M059J (cell line): ENCODE data around the gene NELFB. TPM values are rescaled to one million over a fixed set of nuclear protein-coding genes. Genes with fewer than 3 reads are reported as not detected.

Experiments used
- DNase-seq: peaks from one replicate; pipeline ENCODE4 v3.0.0-alpha.2; 2012; ENCODE audit warnings: low read depth
- total RNA-seq: library from RNA; depleted of rRNA; stranded (reverse); fragments of >200 nt; shearing (Covaris generic); gene quantifications from 2 replicates; pipeline ENCODE4 v1.2.3, GENCODE V29; 2014

Gene NELFB
- total RNA-seq, 1 experiment from 2014 or later = 73.9 TPM

DNA sequence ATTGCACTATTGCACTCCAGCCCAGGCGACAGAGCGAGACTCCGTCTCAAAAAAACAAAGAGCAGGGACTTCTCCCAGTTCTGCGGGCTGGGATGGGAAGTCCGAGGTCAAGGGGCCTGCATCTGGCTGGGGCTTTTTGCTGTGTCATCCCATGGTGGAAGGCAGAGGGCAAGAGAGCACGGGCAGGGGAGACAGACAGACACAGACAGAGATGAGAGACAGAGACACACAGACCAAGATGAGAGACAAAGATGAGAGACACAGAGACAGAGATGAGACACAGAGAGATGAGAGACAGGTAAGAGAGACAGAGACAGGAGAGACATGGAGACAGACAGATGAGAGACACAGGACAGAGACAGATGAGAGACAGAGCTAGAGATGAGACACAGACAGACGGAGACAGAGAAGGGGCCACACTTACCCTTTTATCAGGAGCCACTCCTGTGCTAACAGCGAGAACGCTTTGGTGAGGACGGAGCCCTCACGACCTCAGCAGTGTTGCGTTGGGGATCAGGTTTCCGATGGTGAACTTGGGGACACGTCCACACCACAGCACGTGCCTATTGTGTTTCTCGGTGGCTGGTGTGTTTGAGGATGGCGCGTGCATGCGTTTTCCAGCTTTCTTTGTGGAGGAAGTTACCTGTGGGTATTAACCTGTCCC, 13.5 kb downstream of the NELFB start:
- DNase-seq = no peak

- no peak for DNase-seq
These were observed 14.2 kb downstream of the NELFB start for GRCh38 chr9:137269231-137269772.

DNA sequence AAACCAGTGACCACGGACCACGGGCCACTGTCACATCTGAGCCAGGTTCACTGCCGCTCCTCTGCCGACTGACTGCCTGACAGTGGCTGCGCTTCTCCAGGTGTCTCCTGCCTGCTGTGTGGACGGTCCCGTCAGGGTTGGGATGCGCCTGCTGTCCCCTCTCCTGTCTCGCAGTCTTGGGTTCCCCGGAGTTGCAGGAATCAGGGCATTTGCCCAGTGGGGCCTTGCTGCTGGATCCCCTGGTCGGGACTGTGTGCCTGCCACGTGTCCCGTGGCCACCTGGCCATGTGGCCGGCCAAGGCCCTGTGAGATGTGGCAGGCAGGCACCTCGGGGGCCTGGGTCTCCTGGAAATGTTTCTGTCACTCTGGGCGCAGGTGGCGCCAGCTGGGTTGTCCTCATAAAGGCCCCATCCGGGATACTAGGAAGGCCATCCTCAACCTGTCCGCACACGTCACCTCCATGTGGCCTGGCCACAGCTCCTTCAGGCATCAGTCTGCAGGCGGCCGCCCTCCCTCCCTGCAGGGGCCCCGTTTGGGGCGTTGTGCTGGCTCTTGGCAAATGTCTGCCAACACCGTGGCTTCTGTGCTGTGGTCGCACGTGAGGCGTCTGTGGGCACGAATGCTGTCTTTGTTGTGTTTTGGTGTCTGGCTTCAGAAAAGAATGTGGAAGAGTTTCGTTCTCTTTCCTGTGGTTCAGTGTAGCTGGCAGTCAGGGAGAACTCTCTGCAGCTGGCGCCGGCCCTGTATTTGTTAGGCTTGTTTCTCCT, 16.0 kb downstream of the NELFB start:
- DNase-seq = no peak

DNA sequence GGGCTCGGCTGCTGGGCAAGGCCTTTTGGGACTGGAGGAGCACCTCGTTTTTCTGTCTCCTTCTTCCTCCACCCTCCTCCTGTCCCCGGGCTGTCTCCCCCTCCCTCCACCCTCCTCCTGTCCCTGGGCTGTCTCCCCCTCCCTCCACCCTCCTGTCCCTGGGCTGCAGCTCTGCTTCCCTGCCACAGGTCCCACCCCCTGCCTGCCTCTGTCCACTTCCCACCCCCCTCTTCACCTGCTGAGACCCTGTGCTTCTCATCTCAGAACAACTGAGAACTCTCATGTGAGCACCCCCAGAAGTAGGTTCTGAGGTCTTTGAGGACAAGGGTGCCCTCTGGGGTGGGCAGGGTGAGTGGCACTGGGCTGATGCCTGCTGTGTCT, 16.6 kb downstream of the NELFB start:
- no peak for DNase-seq

DNA sequence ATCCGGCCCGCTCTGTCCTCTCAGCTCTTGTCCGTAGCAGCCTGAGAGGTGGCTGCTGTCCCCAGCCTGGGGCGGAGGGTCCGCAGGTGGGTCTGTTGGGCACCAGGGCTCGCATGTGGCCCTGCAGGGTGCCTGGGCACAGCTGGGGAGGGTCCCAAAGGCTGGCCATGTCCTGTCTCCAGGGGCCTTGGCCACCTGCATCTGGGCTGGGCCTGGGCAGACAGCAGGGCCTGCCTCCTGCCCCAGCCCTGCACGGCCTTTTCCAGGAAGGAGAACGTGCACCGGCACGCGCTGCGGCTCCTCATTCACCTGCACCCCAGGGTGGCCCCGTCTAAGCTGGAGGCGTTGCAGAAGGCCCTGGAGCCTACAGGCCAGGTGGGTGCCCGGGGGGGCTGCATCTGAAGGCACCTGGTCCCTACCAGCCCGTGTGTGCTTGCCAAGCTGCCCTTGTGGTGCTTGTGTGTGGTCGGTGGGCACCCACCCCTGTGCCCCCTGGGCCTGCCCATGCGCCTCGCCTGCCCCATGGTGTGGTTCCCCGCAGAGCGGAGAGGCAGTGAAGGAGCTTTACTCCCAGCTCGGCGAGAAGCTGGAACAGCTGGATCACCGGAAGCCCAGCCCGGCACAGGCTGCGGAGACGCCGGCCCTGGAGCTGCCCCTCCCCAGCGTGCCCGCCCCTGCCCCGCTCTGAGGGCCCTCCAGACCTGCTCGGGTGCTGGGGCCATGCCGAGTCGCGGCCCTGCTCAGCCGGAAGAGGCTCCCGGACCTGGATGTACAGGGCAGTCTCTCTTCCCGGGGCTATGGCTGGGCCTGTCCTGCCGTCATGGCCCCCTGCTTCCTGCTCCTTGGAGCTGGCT, 17.3 kb downstream of the NELFB start:
- DNase-seq = no peak

DNA sequence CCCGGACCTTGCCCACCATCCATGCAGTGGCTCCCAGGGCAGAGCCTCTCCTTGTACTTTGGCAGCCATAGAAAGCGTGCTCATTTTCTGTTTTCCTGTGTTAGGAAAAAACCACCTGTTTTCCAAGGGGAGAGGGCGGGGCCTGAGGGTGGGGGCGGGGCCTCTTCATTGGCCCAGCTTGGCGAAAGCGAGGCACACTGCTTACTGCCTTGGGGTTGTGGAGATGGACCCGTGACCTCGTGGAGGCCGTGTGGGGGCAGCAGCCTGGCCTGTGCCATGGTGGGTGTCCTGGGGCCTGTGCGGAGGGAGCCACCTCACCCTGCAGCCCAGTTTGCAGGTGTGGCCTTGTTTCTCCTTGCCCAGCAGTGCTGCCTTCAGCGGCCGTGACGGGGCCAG, 18.0 kb downstream of the NELFB start:
- no peak for DNase-seq

GRCh38 chr9:137273611-137274320, 18.6 kb downstream of the NELFB start:
- no peak for DNase-seq

DNA sequence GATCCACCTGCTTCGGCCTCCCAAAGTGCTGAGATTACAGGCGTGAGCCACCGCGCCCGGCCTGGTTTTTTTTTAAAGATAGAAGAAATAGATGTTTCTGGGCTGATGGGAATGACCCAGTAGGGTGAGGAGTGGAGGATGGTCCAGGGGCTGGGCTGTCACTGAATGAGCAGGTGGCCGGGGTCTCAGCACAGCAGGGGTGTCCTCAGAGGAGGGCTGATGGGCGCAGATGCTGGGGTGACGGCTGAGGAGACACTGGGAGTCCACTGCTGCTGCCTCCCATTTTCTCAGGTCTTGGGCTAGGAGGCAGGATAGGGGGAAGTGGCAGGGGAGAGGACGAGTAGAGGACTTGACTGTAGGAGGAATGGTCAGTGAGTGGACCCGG, 20.1 kb downstream of the NELFB start:
- DNase-seq = no peak

DNA sequence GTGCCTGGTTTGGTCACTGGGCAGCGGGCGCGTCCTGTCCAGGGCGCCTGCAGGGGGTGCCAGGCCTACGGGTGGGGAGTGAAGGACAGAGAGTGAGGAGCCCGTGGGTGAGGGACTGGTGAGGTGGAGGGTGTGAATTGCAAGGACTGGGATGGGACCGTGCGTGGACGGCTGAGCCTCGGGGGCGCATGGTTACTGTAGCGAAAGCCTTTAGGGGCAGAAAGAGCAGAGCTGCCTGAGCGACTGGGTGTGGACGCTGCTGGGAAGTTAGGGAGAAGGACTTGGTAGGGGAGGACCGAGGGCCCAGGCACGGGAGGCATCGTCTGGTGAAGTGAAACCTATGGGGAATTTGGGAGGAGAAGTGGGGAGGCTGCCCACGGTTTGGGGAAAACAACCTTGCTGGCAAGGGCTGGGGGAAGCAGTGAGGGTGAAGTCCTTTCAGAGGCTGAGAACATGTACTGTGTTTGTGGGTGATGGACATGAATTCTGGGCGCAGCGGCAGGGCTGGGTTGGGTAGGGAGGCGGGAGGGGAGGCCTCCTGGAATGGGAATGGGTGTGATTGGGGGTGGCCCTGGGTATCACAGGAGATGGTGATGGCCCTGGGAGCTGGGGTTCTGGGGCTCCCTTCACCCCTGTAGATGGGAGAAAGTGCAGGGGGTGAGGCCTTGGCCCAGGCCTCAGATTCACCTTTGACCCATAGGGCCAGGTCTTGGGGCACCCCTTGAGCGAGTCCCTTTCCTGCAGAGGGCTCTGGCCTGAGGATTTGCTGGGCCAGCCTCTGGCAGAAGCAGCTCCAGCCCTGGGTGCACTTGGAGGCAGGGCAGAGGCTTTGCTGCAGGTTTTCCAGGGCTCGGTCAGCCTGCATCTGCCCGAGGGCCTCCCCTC, 20.7 kb downstream of the NELFB start:
- DNase-seq = no peak

GRCh38 chr9:137276473-137277328, 21.6 kb downstream of the NELFB start:
- no peak for DNase-seq

DNA sequence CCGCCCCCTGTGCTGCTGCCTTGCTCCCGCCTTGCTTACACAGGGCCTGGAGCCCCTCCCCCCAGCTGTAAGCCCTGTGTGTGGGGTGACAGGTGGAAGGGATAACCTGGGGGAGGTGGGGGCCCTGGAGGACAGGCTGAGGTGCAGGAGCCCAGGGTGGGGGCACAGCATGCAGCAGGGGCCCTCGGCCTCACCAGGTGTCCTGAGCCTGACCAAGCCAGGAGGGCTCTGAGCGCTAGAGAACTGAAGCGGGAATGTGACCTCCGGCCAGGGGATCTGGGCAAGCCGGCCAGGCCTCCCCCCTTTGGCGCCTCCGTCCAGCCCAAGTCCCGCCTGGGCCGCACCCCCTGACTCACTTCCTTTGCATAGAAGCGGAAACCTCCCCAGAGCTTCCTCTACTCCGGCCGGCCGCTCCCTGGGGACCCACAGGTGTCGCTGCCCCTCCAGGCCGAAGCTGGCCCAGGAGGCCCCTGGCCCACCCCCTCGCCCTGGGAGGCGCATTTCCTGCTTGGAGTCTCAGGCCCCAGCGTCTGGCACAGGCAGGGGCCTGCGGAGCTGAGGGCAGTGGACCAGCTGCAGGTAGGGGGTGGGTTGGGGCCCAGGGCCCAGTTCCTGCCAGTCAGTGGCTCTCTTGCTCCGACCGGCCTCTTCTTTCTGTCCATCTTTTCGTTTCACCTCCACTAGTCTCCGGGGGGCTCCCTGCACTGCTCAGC, 22.4 kb downstream of the NELFB start, which contains the start of gene TOR4A:
Gene TOR4A, plus strand, starts transcription at position 398 of the 713 bp plus-strand sequence. CDS start 964 bp downstream, outside the sequence.
- DNase-seq = no peak

GRCh38 chr9:137278061-137278701, 23.1 kb downstream of the NELFB start:
- no peak for DNase-seq

DNA sequence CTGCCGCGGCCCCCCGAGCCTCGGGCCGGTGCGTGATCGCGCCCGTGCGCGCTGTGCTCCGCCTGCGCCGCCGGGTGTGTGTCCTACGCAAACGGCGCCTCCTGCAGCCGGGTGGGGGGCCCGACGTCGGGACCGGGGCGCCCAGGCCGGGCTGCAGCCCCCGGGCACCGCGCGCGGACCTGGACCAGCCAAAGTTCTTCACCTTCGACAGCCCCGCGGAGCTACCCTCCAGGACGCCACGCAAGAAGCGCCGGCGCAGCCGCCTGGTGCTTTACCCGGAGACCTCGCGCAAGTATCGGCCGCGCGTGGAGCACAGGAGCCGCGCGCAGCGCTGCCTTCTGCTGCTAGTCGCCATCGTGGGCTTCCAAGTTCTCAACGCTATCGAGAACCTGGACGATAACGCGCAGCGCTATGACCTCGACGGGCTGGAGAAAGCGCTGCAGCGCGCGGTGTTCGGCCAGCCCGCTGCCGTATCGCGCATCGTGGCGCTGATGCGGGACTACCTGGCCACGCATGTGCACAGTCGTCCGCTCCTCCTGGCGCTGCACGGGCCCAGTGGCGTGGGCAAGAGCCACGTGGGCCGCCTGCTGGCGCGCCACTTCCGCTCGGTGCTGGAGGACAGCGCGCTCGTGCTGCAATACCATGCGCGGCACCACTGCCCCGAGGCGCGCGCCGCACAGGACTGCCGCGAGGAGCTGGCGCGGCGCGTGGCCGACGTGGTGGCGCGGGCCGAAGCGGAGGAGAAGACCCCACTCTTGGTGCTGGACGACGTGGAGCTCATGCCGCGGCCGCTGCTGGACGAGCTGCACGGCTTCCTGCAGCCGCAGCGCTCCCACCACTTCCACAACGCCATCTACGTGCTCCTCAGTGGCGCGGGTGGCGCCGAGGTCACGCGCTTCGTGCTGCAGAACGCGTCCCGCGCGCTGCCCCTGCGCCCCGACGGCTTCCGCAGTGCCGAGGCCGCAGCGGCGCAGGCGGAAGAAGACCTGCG, 23.9 kb downstream of the NELFB start:
- no peak for DNase-seq

DNA sequence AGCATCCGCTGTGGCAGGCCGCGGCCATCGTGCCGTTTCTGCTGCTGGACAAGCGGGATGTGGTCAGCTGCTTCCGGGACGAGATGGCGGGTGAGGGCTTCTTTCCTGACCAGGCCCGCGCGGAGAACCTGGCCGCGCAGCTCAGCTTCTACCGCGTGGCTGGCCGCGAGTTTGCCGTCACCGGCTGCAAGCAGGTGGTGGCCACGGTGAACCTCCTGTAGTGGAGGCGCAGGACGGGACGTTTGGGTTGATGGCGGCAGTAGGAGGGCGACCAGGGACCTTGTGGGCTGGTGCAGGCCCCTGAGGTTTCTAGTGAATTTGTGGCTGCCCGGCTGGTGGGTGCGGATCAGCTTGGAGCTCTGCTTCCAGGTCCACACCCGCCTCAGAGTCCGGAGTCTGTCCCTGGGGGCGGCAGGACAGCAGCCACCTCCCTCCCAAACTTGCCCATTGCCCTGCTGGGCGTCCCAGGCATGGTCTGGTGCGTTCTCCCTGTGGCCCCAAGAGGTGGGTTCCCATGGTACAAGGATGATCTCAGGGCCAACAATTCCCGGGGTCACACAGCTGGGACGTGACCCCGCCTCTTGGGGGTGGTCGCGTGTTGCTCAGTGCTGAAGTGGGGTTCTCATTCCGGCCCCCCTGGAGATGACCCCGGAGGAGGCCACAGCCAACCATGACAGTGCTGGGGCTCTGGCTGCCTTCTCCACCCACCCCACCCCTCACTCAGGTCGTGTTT, 24.8 kb downstream of the NELFB start:
- DNase-seq = no peak

DNA sequence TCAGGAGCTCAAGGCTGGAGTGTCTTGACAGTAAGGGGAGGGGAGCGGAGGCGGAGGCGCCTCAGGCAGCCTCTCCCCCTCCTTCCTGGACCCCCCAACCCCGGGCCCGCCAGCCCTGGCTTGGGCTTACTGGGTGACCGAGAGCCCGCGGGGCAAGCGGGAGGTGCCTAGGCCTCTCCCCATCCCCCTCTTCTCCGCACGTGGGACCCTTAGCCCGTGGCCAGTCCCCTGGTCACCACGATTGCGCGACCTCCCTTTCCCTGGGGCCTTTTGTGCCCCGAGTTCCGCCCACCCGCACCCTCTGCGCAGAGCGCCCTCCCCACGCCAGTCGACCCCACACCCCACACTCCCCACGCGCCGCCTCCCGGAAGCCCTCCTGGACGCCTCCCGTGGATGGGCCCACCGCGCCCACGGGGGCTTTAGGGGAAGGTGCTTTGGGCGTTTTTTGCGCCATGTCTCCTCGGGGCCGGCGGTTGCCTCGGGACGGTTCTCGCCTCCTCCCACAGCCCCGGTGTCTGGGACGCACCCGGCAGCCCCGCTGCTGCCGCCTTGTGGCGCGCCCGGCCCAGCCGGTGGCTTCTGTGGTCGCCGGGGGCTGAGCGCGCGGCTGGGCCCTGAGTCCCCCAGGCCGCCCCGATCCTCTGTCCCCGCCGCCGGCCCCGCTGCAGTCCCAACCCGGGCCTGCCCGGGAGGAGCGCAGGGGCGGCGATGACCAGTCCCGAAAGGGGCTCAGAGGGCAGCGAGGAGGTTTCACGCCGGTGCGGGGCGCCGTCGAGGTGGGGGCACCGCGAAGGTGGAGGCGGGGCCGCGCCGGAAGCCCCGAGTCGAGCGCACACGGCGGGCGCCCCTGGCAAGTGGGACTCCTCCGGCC, 25.6 kb downstream of the NELFB start:
- DNase-seq = no peak
